ENCODE data around the gene FHL1.
"Not testable (repeated sequence)": the region's sequence is repeated elsewhere in the genome, so short reads cannot be mapped to it uniquely, and the experiment has no call there.

FHL1 gene

GRCh38 chrX:136227948-136228838 lies 80.9 kb downstream of the FHL1 start:
- Histone ChIP-seq H3K9me3 (ENCODE audit: insufficient read depth, low read length, severe bottlenecking) (no peaks in the 10 kb centered on the region), H2AFZ (ENCODE audit: low read depth, low read length) (no peak overlapping the region), H3K4me2 (ENCODE audit: insufficient read depth, low read length) (no peak overlapping the region), H4K20me1 (ENCODE audit: insufficient read depth, low read length) (no peaks in the 10 kb centered on the region), H3K4me1 (ENCODE audit: insufficient read depth, low read length) (no peaks in the 10 kb centered on the region), H3K4me3 (ENCODE audit: low read depth in 1 of 2, low read length in 2 of 2) (no peak overlapping the region), H3K9ac (ENCODE audit: low read depth, low read length) (no peak overlapping the region), H3K27ac (ENCODE audit: low read length) (no peak overlapping the region), H3K79me2 (ENCODE audit: insufficient read depth, low read length) (no peaks in the 10 kb centered on the region), H3K36me3 (ENCODE audit: insufficient read depth, low read length) (peaks cover 48% of the 10 kb centered on the region), H3K27me3 (ENCODE audit: insufficient read depth, low read length, poor library complexity) (no peaks in the 10 kb centered on the region)
- TF ChIP-seq CTCF (IDR thresholded peaks at IDR 0.05; ENCODE audit: borderline replicate concordance, extremely low read depth, low read length, poor library complexity, severe bottlenecking): no peak
- TF ChIP-seq EZH2 (IDR thresholded peaks at IDR 0.05; ENCODE audit: borderline replicate concordance, low read depth, low read length, severe bottlenecking): no peak
- DNase-seq (no peak), ATAC-seq (ENCODE audit: insufficient read depth, low read depth) (no peak)

GRCh38 chrX:136228839-136229207 lies 81.5 kb downstream of the FHL1 start:
- no peaks in the 10 kb centered on the region for H4K20me1 ChIP-seq (ENCODE audit: insufficient read depth, low read length)
- DNase-seq (no peak), ATAC-seq (ENCODE audit: insufficient read depth, low read depth) (no peak)
- no peak overlapping the region for H2AFZ ChIP-seq (ENCODE audit: low read depth, low read length)
- H3K27me3 ChIP-seq (ENCODE audit: insufficient read depth, low read length, poor library complexity): no peaks in the 10 kb centered on the region
- TF ChIP-seq CTCF (IDR thresholded peaks at IDR 0.05; ENCODE audit: borderline replicate concordance, extremely low read depth, low read length, poor library complexity, severe bottlenecking): no peak
- no peak for TF ChIP-seq EZH2 (IDR thresholded peaks at IDR 0.05; ENCODE audit: borderline replicate concordance, low read depth, low read length, severe bottlenecking)
- no peak overlapping the region for H3K4me3 ChIP-seq (ENCODE audit: low read depth in 1 of 2, low read length in 2 of 2)
- H3K4me2 ChIP-seq (ENCODE audit: insufficient read depth, low read length): no peak overlapping the region
- H3K79me2 ChIP-seq (ENCODE audit: insufficient read depth, low read length): no peaks in the 10 kb centered on the region
- no peaks in the 10 kb centered on the region for H3K4me1 ChIP-seq (ENCODE audit: insufficient read depth, low read length)
- H3K36me3 ChIP-seq (ENCODE audit: insufficient read depth, low read length): peaks cover 46% of the 10 kb centered on the region
- no peaks in the 10 kb centered on the region for H3K9me3 ChIP-seq (ENCODE audit: insufficient read depth, low read length, severe bottlenecking)
- H3K9ac ChIP-seq (ENCODE audit: low read depth, low read length): no peak overlapping the region
- no peak overlapping the region for H3K27ac ChIP-seq (ENCODE audit: low read length)

GRCh38 chrX:136237074-136237473 lies 89.7 kb downstream of the FHL1 start:
- Histone ChIP-seq H3K4me3 (ENCODE audit: low read depth in 1 of 2, low read length in 2 of 2) (no peak overlapping the region), H4K20me1 (ENCODE audit: insufficient read depth, low read length) (no peaks in the 10 kb centered on the region), H2AFZ (ENCODE audit: low read depth, low read length) (no peak overlapping the region), H3K36me3 (ENCODE audit: insufficient read depth, low read length) (peaks cover 36% of the 10 kb centered on the region), H3K4me2 (ENCODE audit: insufficient read depth, low read length) (no peak overlapping the region), H3K27ac (ENCODE audit: low read length) (no peak overlapping the region), H3K4me1 (ENCODE audit: insufficient read depth, low read length) (no peaks in the 10 kb centered on the region), H3K27me3 (ENCODE audit: insufficient read depth, low read length, poor library complexity) (no peaks in the 10 kb centered on the region), H3K9me3 (ENCODE audit: insufficient read depth, low read length, severe bottlenecking) (no peaks in the 10 kb centered on the region), H3K9ac (ENCODE audit: low read depth, low read length) (no peak overlapping the region), H3K79me2 (ENCODE audit: insufficient read depth, low read length) (no peaks in the 10 kb centered on the region)
- no peak for DNase-seq
- no peak for ATAC-seq (ENCODE audit: insufficient read depth, low read depth)
- no peak for TF ChIP-seq EZH2 (IDR thresholded peaks at IDR 0.05; ENCODE audit: borderline replicate concordance, low read depth, low read length, severe bottlenecking)
- TF ChIP-seq CTCF (IDR thresholded peaks at IDR 0.05; ENCODE audit: borderline replicate concordance, extremely low read depth, low read length, poor library complexity, severe bottlenecking): no peak

GRCh38 chrX:136237849-136238248 lies 90.5 kb downstream of the FHL1 start:
- H2AFZ ChIP-seq (ENCODE audit: low read depth, low read length); H3K9ac ChIP-seq (ENCODE audit: low read depth, low read length); H3K4me1 ChIP-seq (ENCODE audit: insufficient read depth, low read length); ATAC-seq (ENCODE audit: insufficient read depth, low read depth); H4K20me1 ChIP-seq (ENCODE audit: insufficient read depth, low read length); DNase-seq; H3K4me2 ChIP-seq (ENCODE audit: insufficient read depth, low read length); H3K9me3 ChIP-seq (ENCODE audit: insufficient read depth, low read length, severe bottlenecking); H3K79me2 ChIP-seq (ENCODE audit: insufficient read depth, low read length); H3K27me3 ChIP-seq (ENCODE audit: insufficient read depth, low read length, poor library complexity); H3K27ac ChIP-seq (ENCODE audit: low read length); H3K4me3 ChIP-seq (ENCODE audit: low read depth in 1 of 2, low read length in 2 of 2): not testable (repeated sequence)
- H3K36me3 ChIP-seq (ENCODE audit: insufficient read depth, low read length): peaks cover 43% of the 10 kb centered on the region
